CD4-positive, CD25-positive, alpha-beta regulatory T cell (primary cell): ENCODE results near the gene PLGLB1. TPM values are rescaled to one million over a fixed set of nuclear protein-coding genes. Genes with fewer than 3 reads are reported as not detected.
"Not testable (repeated sequence)": the region's sequence is repeated elsewhere in the genome, so short reads cannot be mapped to it uniquely, and the experiment has no call there.

Experiments used
- ATAC-seq, 2 donors: fragments of 150-1000 bp; cut with Tn5 transposase; one replicate each; pipeline ENCODE4 v1.10.0; 2021; ENCODE audit warnings: low read depth in 2 of 2, moderate number of reproducible peaks in 2 of 2, moderate library complexity in 1 of 2
- DNase-seq, 3 donors: peaks; one replicate each; pipeline versions ENCODE4 v3.0.0 to v3.0.0-alpha.2; 2012 to 2022; ENCODE audit warnings: mixed read lengths in 1 of 3
- H3K27ac ChIP-seq: one replicate; pipeline ENCODE4 v1.7.0; 2013; ENCODE audit warnings: mild to moderate bottlenecking, low read length; ENCODE audit not compliant: insufficient read depth, poor library complexity, severe bottlenecking
- H3K27me3 ChIP-seq: one replicate; pipeline ENCODE4 v1.7.0; 2013; ENCODE audit warnings: low read length; ENCODE audit not compliant: control insufficient read depth, insufficient read depth
- H3K36me3 ChIP-seq: one replicate; pipeline ENCODE4 v1.7.0; 2013; ENCODE audit warnings: mild to moderate bottlenecking, low read length, moderate library complexity; ENCODE audit not compliant: control insufficient read depth, insufficient read depth
- H3K4me1 ChIP-seq: 2 replicates; pipeline ENCODE4 v1.7.0; 2013; ENCODE audit warnings: mild to moderate bottlenecking, low read length; ENCODE audit not compliant: insufficient read depth, control insufficient read depth, poor library complexity, severe bottlenecking
- H3K4me3 ChIP-seq: one replicate; pipeline ENCODE4 v1.7.0; 2013; ENCODE audit warnings: low read depth, mild to moderate bottlenecking, low read length, moderate library complexity
- H3K9me3 ChIP-seq, 2 experiments: 1 replicate in 1 of 2; 2 replicates in 1 of 2; pipeline ENCODE4 v1.7.0; 2013; ENCODE audit warnings: low read length in 2 of 2, mild to moderate bottlenecking in 1 of 2, moderate library complexity in 1 of 2; ENCODE audit not compliant: control insufficient read depth in 2 of 2
- H3K27ac Mint-ChIP-seq, 3 donors: one replicate each; pipeline ENCODE4 v1.8.0; 2020 to 2022; ENCODE audit warnings: mild to moderate bottlenecking in 3 of 3, mixed read lengths in 3 of 3, moderate library complexity in 2 of 3
- H3K27me3 Mint-ChIP-seq: one replicate; pipeline ENCODE4 v1.8.0; 2022; ENCODE audit warnings: mild to moderate bottlenecking, mixed read lengths
- H3K36me3 Mint-ChIP-seq: one replicate; pipeline ENCODE4 v1.8.0; 2020; ENCODE audit warnings: mixed read lengths
- H3K4me1 Mint-ChIP-seq, 4 donors: one replicate each; pipeline ENCODE4 v1.8.0; 2020 to 2022; ENCODE audit warnings: mixed read lengths in 4 of 4, mild to moderate bottlenecking in 1 of 4
- H3K4me3 Mint-ChIP-seq, 4 donors: one replicate each; pipeline ENCODE4 v1.8.0; 2020 to 2022; ENCODE audit warnings: mild to moderate bottlenecking in 4 of 4, mixed read lengths in 4 of 4, moderate library complexity in 3 of 4
- H3K9me3 Mint-ChIP-seq, 7 donors: one replicate each; pipeline ENCODE4 v1.8.0; 2020 to 2022; ENCODE audit warnings: mixed read lengths in 7 of 7, mild to moderate bottlenecking in 3 of 7, moderate library complexity in 2 of 7
- polyA plus RNA-seq, 4 donors: library from polyadenylated mRNA; unstranded; fragments of 300-500 nt; fragmentation: Illumina TruSeq; gene quantifications; one replicate each; pipeline ENCODE4 v1.2.3, GENCODE V29; 2021
- total RNA-seq: library from RNA; stranded (reverse); gene quantifications from one replicate; pipeline ENCODE4 v1.2.3, GENCODE V29; 2022

PLGLB1 gene
- total and polyA plus RNA-seq, 5 donors from 2014 or later, result 0.30 to 8.2 (median 1.1) TPM; not detected in 1

DNA sequence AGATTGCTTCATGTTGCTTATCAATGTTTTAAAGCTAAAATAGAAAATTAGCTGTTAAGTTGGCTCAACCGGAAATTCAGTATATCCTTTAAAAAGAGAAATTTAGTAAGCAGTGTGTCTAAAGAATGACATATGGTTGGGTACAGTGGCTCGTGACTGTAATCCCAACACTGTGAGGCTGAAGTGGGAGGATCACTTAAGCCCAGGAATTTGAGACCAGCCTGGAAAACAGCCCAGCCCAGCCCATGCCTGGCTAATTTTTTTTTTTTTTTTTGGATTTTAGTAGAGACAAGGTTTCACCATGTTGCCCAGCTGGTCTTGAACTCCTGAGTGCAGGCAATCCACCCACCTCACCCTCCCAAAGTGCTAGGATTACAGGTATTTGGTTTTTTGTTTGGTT lies 17.2 kb downstream of the PLGLB1 start:
- not testable (repeated sequence) for H3K9me3 ChIP-seq, ATAC-seq, H3K27me3 Mint-ChIP-seq, H3K27ac Mint-ChIP-seq, H3K27ac ChIP-seq, H3K4me1 Mint-ChIP-seq, H3K36me3 ChIP-seq, H3K4me3 Mint-ChIP-seq, H3K4me1 ChIP-seq, DNase-seq, H3K36me3 Mint-ChIP-seq, H3K4me3 ChIP-seq, H3K27me3 ChIP-seq, H3K9me3 Mint-ChIP-seq

Other genes starting within 250 kb of the PLGLB1 start
- not detected for gene CD8A, start 230.9 kb downstream of the PLGLB1 start, total RNA-seq
- 1 to 10 TPM in 1 of 4 donors, under 1 TPM in 3; 0.24 to 1.8 (median 0.57) TPM for gene CD8A, start 230.9 kb downstream of the PLGLB1 start, polyA plus RNA-seq
- gene CD8B, start 160.0 kb downstream of the PLGLB1 start, total RNA-seq, result 0.62 TPM
- 1 to 10 TPM; 2.6 to 4.9 (median 3.2) TPM for gene CD8B, start 160.0 kb downstream of the PLGLB1 start, polyA plus RNA-seq
- gene RGPD1, start 79.7 kb downstream of the PLGLB1 start, total RNA-seq, result 19.3 TPM
- 10 to 100 TPM in 3 of 4 donors, 1 to 10 TPM in 1; 5.7 to 38.5 (median 21.8) TPM for gene RGPD1, start 79.7 kb downstream of the PLGLB1 start, polyA plus RNA-seq